SK-N-SH treated with all-trans-retinoic acid at 6 μM for 48 hours (cell line): ENCODE measurements around the gene VAPA.

Experiments used
- ATAC-seq: fragments of 200-7000 bp; cut with Tn5 transposase; 3 replicates; pipeline ENCODE4 v1.9.1; 2020; ENCODE audit warnings: mild to moderate bottlenecking, moderate library complexity
- ARNTL ChIP-seq: fragments of 450-650 bp; formaldehyde crosslinking; IDR thresholded peaks from 2 replicates; pipeline ENCODE4 v1.5.0; 2020; ENCODE audit warnings: low read depth, mild to moderate bottlenecking, moderate library complexity, borderline replicate concordance
- BACH2 ChIP-seq: fragments of 250-450 bp; sonication (Bioruptor Pico); IDR thresholded peaks from 2 replicates; pipeline ENCODE4 v1.9.0; 2021; ENCODE audit warnings: mild to moderate bottlenecking, borderline replicate concordance
- CSDC2 ChIP-seq: fragments of 250-450 bp; sonication (Bioruptor Pico); IDR thresholded peaks from 2 replicates; pipeline ENCODE4 v1.5.0; 2020; ENCODE audit warnings: mild to moderate bottlenecking, moderate library complexity
- GLIS3 ChIP-seq: fragments of 250-450 bp; sonication (Bioruptor Pico); IDR thresholded peaks from 2 replicates; pipeline ENCODE4 v1.5.0; 2020; ENCODE audit warnings: mild to moderate bottlenecking, moderate library complexity
- ISL1 ChIP-seq: fragments of 250-450 bp; sonication (Bioruptor Pico); IDR thresholded peaks from 2 replicates; pipeline ENCODE4 v2.1.2; 2022; ENCODE audit warnings: mild to moderate bottlenecking, moderate library complexity
- PPARA ChIP-seq: fragments of 250-450 bp; sonication (Bioruptor Pico); IDR thresholded peaks from 2 replicates; pipeline ENCODE4 v1.5.0; 2020; ENCODE audit warnings: mild to moderate bottlenecking, borderline replicate concordance
- SNAI2 ChIP-seq: fragments of 250-450 bp; sonication (Bioruptor Pico); IDR thresholded peaks from 2 replicates; pipeline ENCODE4 v1.5.0; 2020; ENCODE audit warnings: mild to moderate bottlenecking, moderate library complexity
- TCF4 ChIP-seq: fragments of 250-450 bp; sonication (Bioruptor Pico); IDR thresholded peaks from 2 replicates; pipeline ENCODE4 v1.8.0; 2021; ENCODE audit warnings: mild to moderate bottlenecking, moderate library complexity, borderline replicate concordance
- TOX ChIP-seq: fragments of 250-450 bp; sonication (Bioruptor Pico); IDR thresholded peaks from 2 replicates; pipeline ENCODE4 v1.8.0; 2021; ENCODE audit warnings: mild to moderate bottlenecking, moderate library complexity, borderline replicate concordance
- ZFP30 ChIP-seq: fragments of 450-650 bp; formaldehyde crosslinking; IDR thresholded peaks from 2 replicates; pipeline ENCODE4 v1.5.0; 2022; ENCODE audit warnings: mild to moderate bottlenecking, moderate library complexity
- ZNF565 ChIP-seq: fragments of 450-650 bp; formaldehyde crosslinking; conservative IDR thresholded peaks from 2 replicates; pipeline ENCODE4 v1.5.0; 2020; ENCODE audit warnings: low read depth, mild to moderate bottlenecking, moderate library complexity
- ZNF70 ChIP-seq: fragments of 450-650 bp; formaldehyde crosslinking; IDR thresholded peaks from 2 replicates; pipeline ENCODE4 v1.5.0; 2020; ENCODE audit warnings: mild to moderate bottlenecking, moderate library complexity
- ZNF8 ChIP-seq: fragments of 450-650 bp; formaldehyde crosslinking; IDR thresholded peaks from 2 replicates; pipeline ENCODE4 v1.5.0; 2020; ENCODE audit warnings: mild to moderate bottlenecking, moderate library complexity
- TF ChIP-seq, protein P1 (sequence below): fragments of 250-450 bp; sonication (Bioruptor Pico); IDR thresholded peaks from 2 replicates; pipeline ENCODE4 v1.5.1; 2020; ENCODE audit warnings: low read depth, mild to moderate bottlenecking, moderate library complexity
- TF ChIP-seq, protein P2 (sequence below): fragments of 250-450 bp; sonication (Bioruptor Pico); IDR thresholded peaks from 2 replicates; pipeline ENCODE4 v1.8.0; 2020; ENCODE audit warnings: mild to moderate bottlenecking, moderate library complexity, borderline replicate concordance
- TF ChIP-seq, protein P3 (sequence below): fragments of 250-450 bp; sonication (Bioruptor Pico); IDR thresholded peaks from 2 replicates; pipeline ENCODE4 v1.8.0; 2021; ENCODE audit warnings: low read depth, mild to moderate bottlenecking, moderate library complexity, borderline replicate concordance
- TF ChIP-seq, protein P4 (sequence below): fragments of 250-450 bp; sonication (Bioruptor Pico); IDR thresholded peaks from 2 replicates; pipeline ENCODE4 v1.5.1; 2021; ENCODE audit warnings: mild to moderate bottlenecking, moderate library complexity

The VAPA gene

DNA sequence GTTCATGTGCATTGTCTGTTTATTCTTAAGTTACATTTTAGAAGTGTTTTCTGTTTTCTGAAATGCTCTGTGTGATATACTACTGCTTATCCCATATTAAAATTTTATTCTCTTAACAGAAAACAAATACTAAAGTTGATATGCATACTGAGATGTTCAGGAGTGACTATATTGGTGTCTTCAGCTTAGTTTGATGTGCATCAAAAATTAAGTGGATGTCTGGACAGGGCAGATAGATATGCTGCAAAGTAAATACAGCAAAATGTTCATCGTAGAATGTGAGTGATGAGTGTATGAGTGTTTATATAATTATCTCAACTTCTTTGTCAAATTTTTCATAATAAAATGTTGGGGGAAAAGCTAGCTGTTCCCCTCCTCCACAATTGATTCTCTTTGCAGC lies 13.2 kb downstream of the VAPA start:
- no peak for ATAC-seq
- TF ChIP-seq, protein P1, sequence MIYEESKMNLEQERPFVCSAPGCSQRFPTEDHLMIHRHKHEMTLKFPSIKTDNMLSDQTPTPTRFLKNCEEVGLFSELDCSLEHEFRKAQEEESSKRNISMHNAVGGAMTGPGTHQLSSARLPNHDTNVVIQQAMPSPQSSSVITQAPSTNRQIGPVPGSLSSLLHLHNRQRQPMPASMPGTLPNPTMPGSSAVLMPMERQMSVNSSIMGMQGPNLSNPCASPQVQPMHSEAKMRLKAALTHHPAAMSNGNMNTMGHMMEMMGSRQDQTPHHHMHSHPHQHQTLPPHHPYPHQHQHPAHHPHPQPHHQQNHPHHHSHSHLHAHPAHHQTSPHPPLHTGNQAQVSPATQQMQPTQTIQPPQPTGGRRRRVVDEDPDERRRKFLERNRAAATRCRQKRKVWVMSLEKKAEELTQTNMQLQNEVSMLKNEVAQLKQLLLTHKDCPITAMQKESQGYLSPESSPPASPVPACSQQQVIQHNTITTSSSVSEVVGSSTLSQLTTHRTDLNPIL (CRISPR knock-in tag): no peak
- no peak for TF ChIP-seq TOX (CRISPR knock-in tag)
- TF ChIP-seq ZNF8: no peak
- TF ChIP-seq PPARA (CRISPR knock-in tag): no peak

DNA sequence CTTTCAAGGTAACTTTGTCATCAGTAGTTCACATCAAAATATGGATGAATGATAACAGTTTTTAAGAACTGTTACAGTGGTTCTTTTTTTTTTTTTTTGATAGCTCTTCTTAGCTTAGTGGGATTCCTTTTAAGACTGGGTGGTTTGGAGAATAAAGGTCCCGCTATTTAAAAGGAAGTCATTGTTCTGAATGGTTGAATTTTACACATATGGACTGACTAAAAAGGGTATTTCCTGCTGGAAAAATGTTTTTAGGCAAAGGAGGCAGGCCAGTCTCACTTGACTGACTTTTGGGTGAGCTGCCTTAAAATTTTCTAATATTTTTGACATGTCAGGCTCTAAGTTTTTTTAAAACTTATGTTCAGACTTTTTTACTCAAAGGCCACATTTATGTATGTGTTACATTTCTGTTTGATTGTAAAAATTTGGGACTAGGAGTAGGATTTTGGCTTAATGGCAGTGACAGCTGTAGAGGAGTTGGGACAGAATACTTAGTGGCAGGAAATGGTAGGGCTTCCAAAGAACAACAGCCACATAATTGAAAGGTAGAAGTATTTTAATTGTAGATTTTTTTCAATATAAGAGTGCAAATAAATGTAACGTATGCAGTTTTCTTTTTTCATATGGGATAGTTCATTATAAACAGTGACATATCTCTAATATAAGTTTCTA lies 13.7 kb downstream of the VAPA start:
- no peak for TF ChIP-seq SNAI2 (CRISPR knock-in tag)
- TF ChIP-seq TOX (CRISPR knock-in tag): no peak
- TF ChIP-seq BACH2 (CRISPR knock-in tag): no peak
- no peak for TF ChIP-seq ISL1 (CRISPR knock-in tag)
- ATAC-seq: no peak

DNA sequence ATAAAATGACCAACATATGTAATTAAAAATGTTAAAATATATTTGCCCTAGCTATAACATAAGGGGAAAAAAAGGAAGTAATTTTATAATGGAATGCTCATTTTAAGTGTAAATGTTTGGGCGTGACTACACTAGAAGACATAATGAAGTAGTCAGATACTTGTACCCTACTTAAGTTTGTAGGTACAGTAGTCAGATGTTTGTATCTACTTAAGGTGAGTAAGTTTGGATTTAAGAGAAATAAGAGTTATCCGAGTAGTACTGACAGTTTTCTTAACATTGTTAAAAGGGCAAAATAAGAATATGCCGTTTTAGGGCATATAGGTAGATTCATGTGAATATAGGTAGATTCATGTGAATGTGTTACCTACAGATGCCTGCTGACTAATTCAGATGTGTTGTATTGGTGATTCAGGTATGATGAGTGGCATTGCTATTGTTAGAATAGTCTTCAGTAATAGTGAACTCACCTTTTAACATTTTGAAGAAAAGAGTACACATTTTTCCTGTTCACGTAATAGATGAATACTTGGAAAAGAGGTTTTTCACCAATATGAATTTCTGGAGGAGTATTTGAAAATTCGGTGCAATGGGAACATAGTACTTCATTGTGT lies 14.9 kb downstream of the VAPA start:
- no peak for ATAC-seq
- TF ChIP-seq ARNTL (CRISPR knock-in tag) (no peak), GLIS3 (CRISPR knock-in tag) (no peak)
- TF ChIP-seq, protein P1 (CRISPR knock-in tag): no peak
- TF ChIP-seq, protein P2, sequence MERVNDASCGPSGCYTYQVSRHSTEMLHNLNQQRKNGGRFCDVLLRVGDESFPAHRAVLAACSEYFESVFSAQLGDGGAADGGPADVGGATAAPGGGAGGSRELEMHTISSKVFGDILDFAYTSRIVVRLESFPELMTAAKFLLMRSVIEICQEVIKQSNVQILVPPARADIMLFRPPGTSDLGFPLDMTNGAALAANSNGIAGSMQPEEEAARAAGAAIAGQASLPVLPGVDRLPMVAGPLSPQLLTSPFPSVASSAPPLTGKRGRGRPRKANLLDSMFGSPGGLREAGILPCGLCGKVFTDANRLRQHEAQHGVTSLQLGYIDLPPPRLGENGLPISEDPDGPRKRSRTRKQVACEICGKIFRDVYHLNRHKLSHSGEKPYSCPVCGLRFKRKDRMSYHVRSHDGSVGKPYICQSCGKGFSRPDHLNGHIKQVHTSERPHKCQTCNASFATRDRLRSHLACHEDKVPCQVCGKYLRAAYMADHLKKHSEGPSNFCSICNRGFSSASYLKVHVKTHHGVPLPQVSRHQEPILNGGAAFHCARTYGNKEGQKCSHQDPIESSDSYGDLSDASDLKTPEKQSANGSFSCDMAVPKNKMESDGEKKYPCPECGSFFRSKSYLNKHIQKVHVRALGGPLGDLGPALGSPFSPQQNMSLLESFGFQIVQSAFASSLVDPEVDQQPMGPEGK (CRISPR knock-in tag): no peak
- TF ChIP-seq, protein P3, sequence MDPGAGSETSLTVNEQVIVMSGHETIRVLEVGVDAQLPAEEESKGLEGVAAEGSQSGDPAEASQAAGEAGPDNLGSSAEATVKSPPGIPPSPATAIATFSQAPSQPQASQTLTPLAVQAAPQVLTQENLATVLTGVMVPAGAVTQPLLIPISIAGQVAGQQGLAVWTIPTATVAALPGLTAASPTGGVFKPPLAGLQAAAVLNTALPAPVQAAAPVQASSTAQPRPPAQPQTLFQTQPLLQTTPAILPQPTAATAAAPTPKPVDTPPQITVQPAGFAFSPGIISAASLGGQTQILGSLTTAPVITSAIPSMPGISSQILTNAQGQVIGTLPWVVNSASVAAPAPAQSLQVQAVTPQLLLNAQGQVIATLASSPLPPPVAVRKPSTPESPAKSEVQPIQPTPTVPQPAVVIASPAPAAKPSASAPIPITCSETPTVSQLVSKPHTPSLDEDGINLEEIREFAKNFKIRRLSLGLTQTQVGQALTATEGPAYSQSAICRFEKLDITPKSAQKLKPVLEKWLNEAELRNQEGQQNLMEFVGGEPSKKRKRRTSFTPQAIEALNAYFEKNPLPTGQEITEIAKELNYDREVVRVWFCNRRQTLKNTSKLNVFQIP (CRISPR knock-in tag): no peak

DNA sequence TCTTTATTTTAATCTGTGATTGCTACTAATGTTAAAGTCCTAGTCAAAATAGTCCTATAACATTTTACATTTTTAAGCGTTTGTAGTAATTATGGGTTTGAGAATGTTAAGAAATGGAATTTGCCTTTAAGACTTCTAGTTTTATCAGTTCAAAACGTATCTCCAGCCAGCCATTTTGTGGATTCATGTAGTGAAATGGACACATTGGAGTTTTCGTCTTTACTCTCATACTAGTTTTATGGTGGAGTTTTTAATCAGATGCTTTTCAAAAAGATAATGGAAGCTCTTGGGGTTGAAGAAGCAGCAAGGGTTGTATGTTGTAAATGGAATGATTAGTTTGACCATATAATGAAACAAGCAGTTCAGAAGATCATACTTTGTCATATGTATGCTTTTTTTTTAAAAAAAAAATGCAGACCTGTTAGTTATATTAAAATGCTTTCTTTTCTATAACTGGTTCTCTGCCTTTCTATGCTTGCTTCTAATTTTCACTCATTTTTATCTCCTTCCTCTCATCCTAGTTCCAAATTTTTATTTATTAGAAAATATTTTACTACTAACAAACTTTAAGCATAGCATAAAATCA lies 16.6 kb downstream of the VAPA start:
- no peak for TF ChIP-seq ZFP30 (CRISPR knock-in tag)
- no peak for ATAC-seq

DNA sequence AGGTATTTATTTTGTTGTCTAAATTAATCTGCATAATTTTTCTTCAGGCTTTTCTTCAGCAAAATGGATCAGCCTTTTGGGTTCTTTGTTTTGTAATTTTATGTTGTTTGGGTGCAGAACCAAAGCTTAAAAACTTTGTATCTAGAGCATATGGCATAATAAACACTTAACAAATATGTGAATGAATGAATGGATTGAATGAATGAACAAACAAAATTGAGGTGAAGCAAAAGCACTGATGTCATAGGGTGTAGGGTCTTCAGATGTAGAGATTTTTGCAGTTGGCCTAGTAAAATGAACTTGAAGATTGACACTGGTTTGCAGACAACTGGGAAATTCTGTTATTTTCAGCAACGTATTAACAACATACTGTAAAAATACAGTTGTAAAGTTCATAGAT lies 17.3 kb downstream of the VAPA start:
- ATAC-seq: no peak
- TF ChIP-seq ZFP30 (CRISPR knock-in tag) (no peak), ZNF70 (no peak), ZNF565 (CRISPR knock-in tag) (no peak), ISL1 (CRISPR knock-in tag) (no peak), ZNF8 (no peak)

DNA sequence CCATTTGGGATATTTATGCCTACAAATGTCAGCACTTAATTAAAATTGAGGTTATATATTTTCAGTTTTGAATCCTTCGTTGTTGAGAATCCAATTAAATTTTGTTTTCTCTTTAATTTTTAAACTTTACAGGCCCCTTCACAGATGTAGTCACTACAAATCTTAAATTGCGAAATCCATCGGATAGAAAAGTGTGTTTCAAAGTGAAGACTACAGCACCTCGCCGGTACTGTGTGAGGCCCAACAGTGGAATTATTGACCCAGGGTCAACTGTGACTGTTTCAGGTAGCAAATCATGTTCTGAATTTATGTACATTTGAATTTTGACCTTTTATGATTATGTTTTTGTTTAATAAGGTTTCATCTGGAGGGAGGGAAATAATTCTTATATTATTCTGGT lies 17.9 kb downstream of the VAPA start:
- ATAC-seq: no peak
- TF ChIP-seq BACH2 (CRISPR knock-in tag) (no peak), SNAI2 (CRISPR knock-in tag) (no peak), TCF4 (CRISPR knock-in tag) (no peak), CSDC2 (no peak), TOX (CRISPR knock-in tag) (no peak)
- TF ChIP-seq, protein P4, sequence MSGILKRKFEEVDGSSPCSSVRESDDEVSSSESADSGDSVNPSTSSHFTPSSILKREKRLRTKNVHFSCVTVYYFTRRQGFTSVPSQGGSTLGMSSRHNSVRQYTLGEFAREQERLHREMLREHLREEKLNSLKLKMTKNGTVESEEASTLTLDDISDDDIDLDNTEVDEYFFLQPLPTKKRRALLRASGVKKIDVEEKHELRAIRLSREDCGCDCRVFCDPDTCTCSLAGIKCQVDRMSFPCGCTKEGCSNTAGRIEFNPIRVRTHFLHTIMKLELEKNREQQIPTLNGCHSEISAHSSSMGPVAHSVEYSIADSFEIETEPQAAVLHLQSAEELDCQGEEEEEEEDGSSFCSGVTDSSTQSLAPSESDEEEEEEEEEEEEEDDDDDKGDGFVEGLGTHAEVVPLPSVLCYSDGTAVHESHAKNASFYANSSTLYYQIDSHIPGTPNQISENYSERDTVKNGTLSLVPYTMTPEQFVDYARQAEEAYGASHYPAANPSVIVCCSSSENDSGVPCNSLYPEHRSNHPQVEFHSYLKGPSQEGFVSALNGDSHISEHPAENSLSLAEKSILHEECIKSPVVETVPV (CRISPR knock-in tag): no peak
- TF ChIP-seq, protein P3 (CRISPR knock-in tag): no peak
